Measurements from ENCODE around the gene FBXW10.
"Not testable (repeated sequence)": the region's sequence is repeated elsewhere in the genome, so short reads cannot be mapped to it uniquely, and the experiment has no call there.

DNA sequence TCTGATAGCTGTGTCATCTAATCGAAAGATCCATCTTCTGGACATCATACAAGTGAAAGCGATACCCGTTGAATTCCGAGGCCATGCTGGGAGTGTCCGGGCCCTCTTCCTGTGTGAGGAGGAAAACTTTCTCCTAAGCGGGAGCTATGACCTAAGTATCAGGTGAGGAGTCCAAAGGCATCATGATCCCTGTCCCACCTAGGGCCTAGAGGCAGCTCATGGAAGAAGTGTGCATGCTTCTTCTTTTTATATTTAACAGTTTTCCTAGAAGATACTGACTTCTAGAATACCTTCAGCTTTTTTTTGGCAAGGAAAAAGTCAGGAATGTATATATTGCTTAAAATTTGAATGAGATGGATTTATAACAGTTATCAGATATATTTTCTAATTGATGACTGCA is 14.5 kb downstream of the FBXW10 start:
- TF ChIP-seq POLR2A (IDR thresholded peaks at IDR 0.05), result not testable (repeated sequence)
- TF ChIP-seq, protein P1, sequence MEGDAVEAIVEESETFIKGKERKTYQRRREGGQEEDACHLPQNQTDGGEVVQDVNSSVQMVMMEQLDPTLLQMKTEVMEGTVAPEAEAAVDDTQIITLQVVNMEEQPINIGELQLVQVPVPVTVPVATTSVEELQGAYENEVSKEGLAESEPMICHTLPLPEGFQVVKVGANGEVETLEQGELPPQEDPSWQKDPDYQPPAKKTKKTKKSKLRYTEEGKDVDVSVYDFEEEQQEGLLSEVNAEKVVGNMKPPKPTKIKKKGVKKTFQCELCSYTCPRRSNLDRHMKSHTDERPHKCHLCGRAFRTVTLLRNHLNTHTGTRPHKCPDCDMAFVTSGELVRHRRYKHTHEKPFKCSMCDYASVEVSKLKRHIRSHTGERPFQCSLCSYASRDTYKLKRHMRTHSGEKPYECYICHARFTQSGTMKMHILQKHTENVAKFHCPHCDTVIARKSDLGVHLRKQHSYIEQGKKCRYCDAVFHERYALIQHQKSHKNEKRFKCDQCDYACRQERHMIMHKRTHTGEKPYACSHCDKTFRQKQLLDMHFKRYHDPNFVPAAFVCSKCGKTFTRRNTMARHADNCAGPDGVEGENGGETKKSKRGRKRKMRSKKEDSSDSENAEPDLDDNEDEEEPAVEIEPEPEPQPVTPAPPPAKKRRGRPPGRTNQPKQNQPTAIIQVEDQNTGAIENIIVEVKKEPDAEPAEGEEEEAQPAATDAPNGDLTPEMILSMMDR (IDR thresholded peaks at IDR 0.05), result not testable (repeated sequence)

All from Peyer's patch (tissue), 4 donors.